ENCODE data around the gene C6.

Gene C6

GRCh38 chr5:41118177-41118576 lies 95.2 kb downstream of the C6 start:
- DNase-seq = no peak

GRCh38 chr5:41115281-41115680 lies 98.1 kb downstream of the C6 start:
- DNase-seq = no peak

GRCh38 chr5:41112486-41113455 lies 100.6 kb downstream of the C6 start:
- DNase-seq = no peak

- no peak for DNase-seq
Observed at GRCh38 chr5:41109186-41109585, 104.1 kb downstream of the C6 start.

- no peak for DNase-seq
Observed at GRCh38 chr5:41102341-41102740, 111.0 kb downstream of the C6 start.

- no peak for DNase-seq
Observed at GRCh38 chr5:41097642-41098041, 115.7 kb downstream of the C6 start.

GRCh38 chr5:41095324-41096101 lies 117.8 kb downstream of the C6 start:
- no peak for DNase-seq

- no peak for DNase-seq
Observed at GRCh38 chr5:41094871-41095270, 118.5 kb downstream of the C6 start.

- no peak for DNase-seq
Observed at GRCh38 chr5:41093803-41094202, 119.5 kb downstream of the C6 start.

Measured in central memory CD4-positive, alpha-beta T cell (primary cell).